Fibroblast of lung (primary cell): ENCODE data around the gene ZBTB12. TPM values are rescaled to one million over a fixed set of nuclear protein-coding genes. Genes with fewer than 3 reads are reported as not detected.

ENCODE experiments used
- DNase-seq, 2 donors: peaks; one replicate each; pipeline versions ENCODE4 v3.0.0 to v3.0.0-alpha.2; 2010; ENCODE audit warnings: low read depth in 2 of 2
- H2AFZ ChIP-seq: 2 replicates; pipeline ENCODE4 v1.5.1; 2012; ENCODE audit warnings: low read length, control low read depth, inconsistent platforms
- H3K27ac ChIP-seq: 2 replicates; pipeline ENCODE4 v1.5.1; 2011; ENCODE audit warnings: low read length, control low read depth; ENCODE audit not compliant: insufficient read depth
- H3K27me3 ChIP-seq: 2 replicates; pipeline ENCODE4 v1.5.1; 2011; ENCODE audit warnings: mild to moderate bottlenecking, low read length; ENCODE audit not compliant: control insufficient read depth, insufficient read depth
- H3K36me3 ChIP-seq: 2 replicates; pipeline ENCODE4 v1.5.1; 2011; ENCODE audit warnings: low read length; ENCODE audit not compliant: control insufficient read depth, insufficient read depth
- H3K4me1 ChIP-seq: 2 replicates; pipeline ENCODE4 v1.5.1; 2011; ENCODE audit warnings: low read length; ENCODE audit not compliant: control insufficient read depth, insufficient read depth; ENCODE audit errors: extremely low read depth
- H3K4me2 ChIP-seq: 2 replicates; pipeline ENCODE4 v1.5.1; 2011; ENCODE audit warnings: low read length, control low read depth; ENCODE audit not compliant: insufficient read depth; ENCODE audit errors: extremely low read depth
- H3K4me3 ChIP-seq, 4 experiments: fragments of 200-600 bp in 1 of 4; sonication (generic) in 1 of 4; replicated peaks in 1 of 4; 2 replicates each; pipeline ENCODE4 v1.5.1; 2011 to 2016; ENCODE audit warnings: low read length in 4 of 4, low read depth in 3 of 4, mild to moderate bottlenecking in 3 of 4, control low read depth in 2 of 4, inconsistent platforms in 1 of 4, mixed read lengths in 1 of 4; ENCODE audit not compliant: insufficient read depth in 1 of 4; ENCODE audit errors: control extremely low read depth in 1 of 4
- H3K79me2 ChIP-seq: 2 replicates; pipeline ENCODE4 v1.5.1; 2012; ENCODE audit warnings: mild to moderate bottlenecking, low read length, inconsistent platforms; ENCODE audit not compliant: control insufficient read depth, insufficient read depth
- H3K9ac ChIP-seq: 2 replicates; pipeline ENCODE4 v1.5.1; 2011; ENCODE audit warnings: mild to moderate bottlenecking, low read length, control low read depth; ENCODE audit not compliant: insufficient read depth
- H3K9me3 ChIP-seq: 2 replicates; pipeline ENCODE4 v1.5.1; 2012; ENCODE audit warnings: low read depth, low read length; ENCODE audit not compliant: control insufficient read depth, insufficient read depth
- H4K20me1 ChIP-seq: 2 replicates; pipeline ENCODE4 v1.5.1; 2011; ENCODE audit warnings: low read length; ENCODE audit not compliant: control insufficient read depth, insufficient read depth; ENCODE audit errors: extremely low read depth
- EZH2 ChIP-seq: IDR thresholded peaks from 2 replicates; pipeline ENCODE4 v1.5.1; 2012; ENCODE audit warnings: low read length, control low read depth, mild to moderate bottlenecking; ENCODE audit errors: missing control alignments
- polyA plus RNA-seq, 2 donors: library from polyadenylated mRNA; depleted of rRNA in 1 of 2; stranded (reverse) in 1 of 2; unstranded in 1 of 2; fragments of >200 nt; gene quantifications; 2 replicates each; pipeline ENCODE4 v1.2.1, GENCODE V29; 2011 to 2012; ENCODE audit warnings: missing spikeins in 1 of 2
- total RNA-seq: library from RNA; depleted of rRNA; stranded (reverse); fragments of >200 nt; gene quantifications from 2 replicates; pipeline ENCODE4 v1.2.1, GENCODE V29; 2014
- TF ChIP-seq, protein P1 (sequence below), 2 donors: IDR thresholded peaks in 1 of 2; conservative IDR thresholded peaks in 1 of 2; 1 replicate in 1 of 2; 2 replicates in 1 of 2; pipeline ENCODE4 v1.5.1; 2011 to 2012; ENCODE audit warnings: low read length in 2 of 2, control low read depth in 1 of 2, inconsistent platforms in 1 of 2, low read depth in 1 of 2, mild to moderate bottlenecking in 1 of 2

The ZBTB12 gene
- total and polyA plus RNA-seq, 2 donors (not counting 1 experiment from before 2014, with no cell fraction given), result 1.2 to 13.2 TPM

DNA sequence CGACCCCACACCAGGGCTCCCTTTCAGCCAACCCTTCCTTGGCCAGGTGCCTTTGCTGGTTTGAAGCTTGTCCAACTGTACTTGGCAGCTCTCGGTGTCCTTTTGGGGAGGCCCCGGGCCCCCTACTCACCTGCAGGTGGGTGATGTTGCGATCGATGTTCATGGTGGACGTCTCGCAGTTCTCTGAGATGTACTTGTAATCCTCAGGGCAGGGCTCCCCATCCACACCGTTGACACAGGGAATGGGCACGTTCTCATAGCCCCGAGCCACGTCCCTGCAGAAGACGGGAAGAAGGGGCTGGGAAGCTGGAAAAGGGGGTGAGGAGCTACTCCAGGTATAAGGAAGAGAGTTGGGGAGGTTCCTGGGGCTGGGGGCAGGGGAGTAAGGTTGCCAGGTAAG, 18.2 kb downstream of the ZBTB12 start:
- Histone ChIP-seq H3K27ac (no peak overlapping the region), H3K9ac (no peak overlapping the region), H3K79me2 (no peaks in the 10 kb centered on the region), H3K27me3 (no peaks in the 10 kb centered on the region), H3K36me3 (peaks cover 47% of the 10 kb centered on the region), H3K4me3 (no peak overlapping the region), H3K9me3 (no peaks in the 10 kb centered on the region), H3K4me2 (no peak overlapping the region), H3K4me1 (peaks cover 7% of the 10 kb centered on the region), H2AFZ (no peak overlapping the region), H4K20me1 (peaks cover 1% of the 10 kb centered on the region)
- TF ChIP-seq EZH2, result no peak
- TF ChIP-seq, protein P1, sequence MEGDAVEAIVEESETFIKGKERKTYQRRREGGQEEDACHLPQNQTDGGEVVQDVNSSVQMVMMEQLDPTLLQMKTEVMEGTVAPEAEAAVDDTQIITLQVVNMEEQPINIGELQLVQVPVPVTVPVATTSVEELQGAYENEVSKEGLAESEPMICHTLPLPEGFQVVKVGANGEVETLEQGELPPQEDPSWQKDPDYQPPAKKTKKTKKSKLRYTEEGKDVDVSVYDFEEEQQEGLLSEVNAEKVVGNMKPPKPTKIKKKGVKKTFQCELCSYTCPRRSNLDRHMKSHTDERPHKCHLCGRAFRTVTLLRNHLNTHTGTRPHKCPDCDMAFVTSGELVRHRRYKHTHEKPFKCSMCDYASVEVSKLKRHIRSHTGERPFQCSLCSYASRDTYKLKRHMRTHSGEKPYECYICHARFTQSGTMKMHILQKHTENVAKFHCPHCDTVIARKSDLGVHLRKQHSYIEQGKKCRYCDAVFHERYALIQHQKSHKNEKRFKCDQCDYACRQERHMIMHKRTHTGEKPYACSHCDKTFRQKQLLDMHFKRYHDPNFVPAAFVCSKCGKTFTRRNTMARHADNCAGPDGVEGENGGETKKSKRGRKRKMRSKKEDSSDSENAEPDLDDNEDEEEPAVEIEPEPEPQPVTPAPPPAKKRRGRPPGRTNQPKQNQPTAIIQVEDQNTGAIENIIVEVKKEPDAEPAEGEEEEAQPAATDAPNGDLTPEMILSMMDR (conservative IDR thresholded peaks at IDR 0.05 in 1 of 2, IDR thresholded peaks at IDR 0.05 in 1 of 2; ENCODE audit: low read depth in 1 of 2, low read length in 2 of 2), result no peak
- DNase-seq, result no peak

DNA sequence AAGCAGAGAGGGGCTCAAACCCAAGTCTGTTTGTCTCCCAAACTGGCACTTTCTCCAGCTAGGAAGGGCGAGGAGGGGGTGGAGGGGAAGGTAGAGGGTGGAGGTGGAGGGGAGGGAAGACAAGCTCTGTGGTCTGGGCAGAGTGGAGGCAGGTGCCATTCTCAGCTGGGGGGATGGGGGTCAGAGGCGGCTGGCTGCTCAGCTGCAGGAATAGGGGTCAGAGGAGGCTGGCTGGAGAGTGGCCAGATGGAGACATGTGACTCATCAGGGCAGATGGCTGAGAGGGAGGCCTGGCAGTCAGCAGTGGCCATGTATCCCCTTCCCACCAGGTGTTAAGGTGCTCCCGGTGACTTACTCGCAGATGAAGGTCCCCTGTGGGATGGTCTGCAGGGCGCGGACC, 19.5 kb downstream of the ZBTB12 start:
- H3K36me3 ChIP-seq, result peaks cover 37% of the 10 kb centered on the region
- peak; percentile 31 to 39 for DNase-seq

DNA sequence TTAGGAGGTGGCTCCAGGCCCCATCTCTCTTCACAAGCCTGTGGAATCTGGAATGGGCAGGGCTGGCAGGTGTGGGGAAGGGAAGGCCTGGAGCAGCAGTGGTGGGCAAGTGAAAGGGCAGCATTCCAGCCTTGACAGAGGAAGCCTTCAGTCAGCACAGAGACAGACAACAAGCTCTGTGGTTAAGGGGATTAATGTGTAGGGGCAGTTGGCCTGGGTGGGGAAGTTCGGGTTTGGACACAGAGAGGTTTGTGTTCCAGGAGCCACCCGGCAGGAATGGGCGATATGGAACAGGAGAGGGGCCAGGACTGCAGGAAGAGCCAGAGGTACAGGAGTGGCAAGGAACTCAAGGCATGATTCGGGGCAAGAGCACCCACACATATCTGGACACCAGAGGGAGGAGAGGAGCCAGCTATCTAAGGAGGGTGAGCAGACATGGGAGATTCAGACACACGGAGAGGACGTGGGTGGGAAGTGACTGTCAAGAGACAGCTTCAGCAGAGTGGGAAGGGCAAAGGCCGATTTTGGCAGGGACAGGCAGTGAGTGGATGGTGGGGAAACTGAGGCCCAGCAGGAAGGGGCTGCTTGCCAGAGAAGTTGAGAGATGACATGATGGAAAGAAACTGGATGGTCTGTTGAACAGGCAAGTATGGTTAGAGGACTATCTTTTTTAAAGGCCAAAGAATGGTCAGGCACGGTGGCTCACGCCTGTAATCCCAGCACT, 20.6 kb downstream of the ZBTB12 start:
- H3K79me2 ChIP-seq, result no peaks in the 10 kb centered on the region
- H3K4me3 ChIP-seq, result no peak overlapping the region
- DNase-seq, result no peak
- no peaks in the 10 kb centered on the region for H3K9me3 ChIP-seq
- no peak overlapping the region for H3K9ac ChIP-seq
- H3K4me1 ChIP-seq, result peaks cover 7% of the 10 kb centered on the region
- no peak for TF ChIP-seq EZH2
- TF ChIP-seq, protein P1 (conservative IDR thresholded peaks at IDR 0.05 in 1 of 2, IDR thresholded peaks at IDR 0.05 in 1 of 2; ENCODE audit: low read depth in 1 of 2, low read length in 2 of 2), result no peak
- no peak overlapping the region for H2AFZ ChIP-seq
- H3K27me3 ChIP-seq, result no peaks in the 10 kb centered on the region
- no peak overlapping the region for H3K4me2 ChIP-seq
- no peak overlapping the region for H3K27ac ChIP-seq
- peaks cover 1% of the 10 kb centered on the region for H4K20me1 ChIP-seq
- peaks cover 29% of the 10 kb centered on the region for H3K36me3 ChIP-seq

More for the DNA sequence above, 19.5 kb downstream of the ZBTB12 start:
- Histone ChIP-seq H3K4me2 (no peak overlapping the region), H3K27ac (no peak overlapping the region), H3K79me2 (no peaks in the 10 kb centered on the region), H3K9ac (no peak overlapping the region), H3K27me3 (no peaks in the 10 kb centered on the region), H2AFZ (no peak overlapping the region), H3K9me3 (no peaks in the 10 kb centered on the region), H3K4me1 (peaks cover 7% of the 10 kb centered on the region), H3K4me3 (no peak overlapping the region), H4K20me1 (peaks cover 1% of the 10 kb centered on the region)
- TF ChIP-seq EZH2, result no peak
- TF ChIP-seq, protein P1 (conservative IDR thresholded peaks at IDR 0.05 in 1 of 2, IDR thresholded peaks at IDR 0.05 in 1 of 2; ENCODE audit: low read depth in 1 of 2, low read length in 2 of 2), result no peak
